Occipital lobe (tissue), 2 donors: ENCODE results near the gene KIAA1328. TPM values are rescaled to one million over a fixed set of nuclear protein-coding genes. Genes with fewer than 3 reads are reported as not detected.
"Not testable (repeated sequence)": the region's sequence is repeated elsewhere in the genome, so short reads cannot be mapped to it uniquely, and the experiment has no call there.

Experiments used
- DNase-seq: peaks from one replicate; lab custom pipeline; 2025; lab: John Stamatoyannopoulos, UW
- total RNA-seq: library from RNA; depleted of rRNA; stranded (reverse); fragments of >200 nt; gene quantifications from one replicate; pipeline ENCODE4 v1.2.3, GENCODE V29; 2014

KIAA1328 gene
- 28.5 TPM for total RNA-seq

DNA sequence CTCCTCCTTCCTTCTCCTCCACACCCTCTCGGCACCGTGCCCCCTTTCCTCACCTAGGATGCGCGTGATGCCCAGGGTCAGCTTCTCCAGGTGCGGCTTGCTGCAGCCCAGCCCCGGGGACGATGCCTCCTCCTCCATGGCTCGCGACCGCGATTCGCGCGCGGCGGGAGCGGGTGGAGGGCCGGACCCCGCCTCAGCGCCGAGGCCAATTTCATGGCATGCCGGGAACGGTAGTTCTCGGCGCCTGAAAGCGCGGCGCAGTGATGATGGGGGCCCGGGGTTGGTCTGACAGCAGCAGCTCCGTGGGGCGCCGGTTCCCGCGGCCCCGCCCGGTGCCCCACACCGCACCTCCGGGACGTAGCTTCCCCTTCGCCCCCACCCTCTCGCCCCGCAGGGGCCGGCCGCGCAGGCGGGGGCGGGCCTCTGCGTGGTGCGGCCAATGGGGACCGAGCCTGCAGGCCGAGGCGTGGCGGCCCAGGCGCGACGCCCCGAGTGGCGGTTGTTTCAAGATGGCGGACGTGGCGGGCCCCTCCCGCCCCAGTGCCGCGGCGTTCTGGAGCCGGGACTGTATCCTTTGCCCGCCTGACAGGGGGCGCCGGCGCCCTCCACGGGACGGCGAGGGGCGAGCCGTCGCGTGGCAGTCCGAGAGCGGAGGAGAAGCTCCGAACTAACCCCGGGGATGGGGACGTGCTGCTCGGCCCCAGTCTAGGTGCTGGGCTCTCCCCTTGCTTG is at the start of gene KIAA1328, which contains the start of gene TPGS2:
Gene KIAA1328 (plus strand): TSS at position 498 of the 732 bp plus-strand sequence. CDS start 12 bp downstream, at position 510.
Gene TPGS2 (minus strand): TSS at position 373 of the 732 bp plus-strand sequence. CDS start 235 bp downstream, at position 138.
- peak; percentile 80 for DNase-seq

DNA sequence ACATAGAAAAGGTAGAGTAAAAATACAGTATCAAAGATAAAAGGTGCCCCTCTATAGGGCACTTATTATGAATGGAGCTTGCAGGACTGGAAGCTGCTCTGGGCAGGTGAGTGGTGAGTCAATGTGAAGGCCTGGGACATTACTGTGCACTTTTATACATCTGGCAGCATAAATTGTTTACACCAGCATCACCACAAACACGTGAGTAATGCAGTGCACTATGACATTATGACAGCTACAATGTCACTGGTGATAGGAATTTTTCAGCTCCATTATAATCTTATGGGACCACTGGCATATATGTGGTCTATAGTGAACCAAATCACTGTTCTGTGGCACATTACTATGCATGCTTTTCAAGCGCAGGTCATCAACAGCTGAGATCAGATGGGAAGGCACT is 48.2 kb upstream of the KIAA1328 start:
- DNase-seq = no peak

DNA sequence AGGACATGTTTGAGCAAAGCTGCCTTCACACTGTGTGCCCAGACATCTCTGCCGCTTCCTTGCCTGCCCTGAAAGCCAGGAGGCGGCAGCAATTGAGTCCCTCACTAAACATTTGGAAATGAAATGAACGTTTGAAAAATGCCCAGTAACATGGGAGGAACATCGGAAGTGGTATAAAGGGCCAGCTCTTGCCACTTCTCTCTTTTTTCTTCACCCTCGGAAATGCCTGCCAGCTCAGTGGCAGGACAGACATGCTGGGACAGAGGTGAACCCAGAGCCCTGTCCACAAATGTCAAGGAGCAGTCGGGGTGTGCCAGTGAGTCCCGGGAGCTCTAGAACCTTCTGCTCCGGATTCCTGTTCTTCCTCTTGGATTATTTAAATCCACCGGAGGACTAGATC is 46.2 kb upstream of the KIAA1328 start:
- DNase-seq = no peak

DNA sequence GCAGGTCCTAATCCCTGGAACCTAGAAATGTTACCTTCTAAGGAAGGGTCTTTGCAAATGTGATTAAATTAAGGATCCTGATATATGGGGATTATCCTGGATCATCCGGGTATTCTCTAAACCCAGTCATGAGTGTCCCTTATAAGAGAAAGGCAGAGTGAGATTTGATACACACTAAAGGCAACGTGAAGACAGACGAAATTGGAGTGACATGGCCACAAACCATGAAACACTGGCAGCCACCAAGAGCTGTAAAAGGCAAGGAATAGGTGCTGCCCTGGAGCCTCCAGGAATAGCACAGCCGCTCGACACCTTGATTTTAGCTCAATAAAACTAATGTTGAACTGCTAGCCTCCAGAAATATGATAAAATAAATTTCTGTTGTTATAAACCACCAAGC is 45.1 kb upstream of the KIAA1328 start:
- no peak for DNase-seq

DNA sequence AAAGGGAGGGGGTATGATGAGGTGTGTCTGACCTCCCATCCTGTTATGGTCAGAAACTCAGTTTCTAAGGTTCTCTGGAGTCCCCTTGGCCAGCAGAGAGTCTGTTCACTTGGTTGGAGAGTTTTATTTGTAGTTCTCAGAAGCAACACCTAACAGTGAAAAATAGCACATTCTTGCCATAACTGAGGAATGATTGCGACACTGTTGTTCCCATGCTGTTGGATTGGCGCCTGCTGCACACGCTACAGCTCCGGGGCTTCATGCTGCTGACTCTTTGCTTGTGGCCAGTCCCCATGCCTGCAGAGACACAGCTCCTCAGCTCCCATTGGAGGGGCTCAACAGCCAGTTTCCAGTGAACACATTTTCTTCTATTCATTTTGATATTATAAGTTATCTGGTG is 42.2 kb upstream of the KIAA1328 start:
- no peak for DNase-seq

DNA sequence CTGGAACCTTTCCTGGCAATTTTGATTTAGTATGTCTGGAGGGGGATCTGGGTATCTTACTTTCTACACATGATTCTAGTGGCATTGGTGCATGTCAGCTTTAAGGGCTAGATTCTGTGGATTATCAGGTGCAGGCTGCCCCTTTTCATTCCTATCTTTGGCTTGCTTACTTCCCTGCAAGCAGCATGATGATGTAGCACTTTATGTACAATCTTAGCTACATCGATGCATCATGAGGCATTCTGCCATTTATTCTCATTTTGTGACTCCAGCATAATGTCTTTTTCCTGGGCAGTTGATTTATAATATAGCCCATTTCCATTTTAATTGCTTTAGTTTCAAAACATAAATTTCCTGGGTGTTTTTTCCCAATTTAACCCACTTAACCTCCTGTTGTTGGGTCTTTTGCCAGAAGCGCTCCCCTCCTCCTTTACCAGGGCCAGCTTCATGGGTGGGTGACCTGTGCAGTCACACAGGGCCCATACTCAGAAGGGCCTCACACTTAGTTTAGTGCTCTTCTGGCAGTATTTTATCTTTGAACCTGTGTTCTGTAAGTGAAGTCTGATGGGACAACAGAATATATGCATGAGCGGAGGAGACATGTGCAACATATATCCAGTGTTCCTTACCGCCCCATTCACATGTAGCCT is 36.2 kb upstream of the KIAA1328 start:
- DNase-seq = no peak

DNA sequence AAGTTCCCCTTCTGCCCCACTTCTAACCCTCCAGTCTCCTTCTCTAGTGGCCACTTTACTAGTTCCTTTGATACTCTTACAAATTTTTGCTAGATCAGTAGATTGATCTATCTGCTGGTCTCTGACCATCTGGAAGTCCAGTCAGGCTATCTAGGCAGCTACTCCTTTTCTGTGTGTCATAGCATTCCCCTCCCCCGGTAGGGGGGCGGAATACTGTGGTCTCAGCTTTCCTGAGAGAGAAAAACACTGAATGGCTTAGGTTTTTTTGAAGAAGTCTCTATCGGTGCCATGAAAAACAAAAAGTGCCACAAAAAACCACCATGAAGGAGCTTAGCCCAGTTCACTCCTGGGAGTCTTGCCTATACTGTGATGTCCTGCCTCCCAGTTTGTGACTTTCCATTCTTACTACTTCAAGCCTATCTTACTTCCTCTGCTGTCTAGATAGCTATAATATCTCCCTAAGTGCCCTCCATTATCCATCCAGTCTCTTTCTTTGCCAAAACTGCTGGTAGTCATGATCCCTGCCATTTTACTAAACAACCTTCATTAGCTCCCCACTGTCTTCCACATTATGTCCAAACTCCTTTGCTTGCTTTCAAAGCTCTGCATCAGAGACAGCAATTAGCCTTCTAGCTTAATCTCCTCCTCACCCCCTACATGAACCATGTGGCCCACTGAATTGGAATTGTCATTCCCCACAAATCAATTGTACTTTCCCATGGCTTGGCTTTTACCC is 30.0 kb upstream of the KIAA1328 start:
- no peak for DNase-seq

DNA sequence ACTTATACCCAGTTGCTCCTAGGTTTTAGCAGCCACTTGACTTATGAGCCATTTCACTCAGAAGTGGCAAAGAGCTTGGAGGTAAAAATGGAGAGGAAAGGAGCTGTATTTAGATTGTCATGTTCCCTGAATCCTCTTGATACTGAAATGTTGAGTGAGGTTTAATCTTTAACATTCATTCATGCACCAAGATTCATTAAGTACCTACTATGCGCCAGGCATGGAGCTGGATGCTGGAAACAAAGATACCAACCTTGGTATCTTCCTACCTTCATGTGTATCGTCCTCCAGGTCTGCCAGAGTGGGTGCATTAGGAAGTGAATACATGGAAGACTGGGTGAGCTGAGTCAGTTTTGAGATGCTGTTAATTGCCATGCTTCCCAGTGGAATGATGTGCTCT is 23.8 kb upstream of the KIAA1328 start:
- no peak for DNase-seq

DNA sequence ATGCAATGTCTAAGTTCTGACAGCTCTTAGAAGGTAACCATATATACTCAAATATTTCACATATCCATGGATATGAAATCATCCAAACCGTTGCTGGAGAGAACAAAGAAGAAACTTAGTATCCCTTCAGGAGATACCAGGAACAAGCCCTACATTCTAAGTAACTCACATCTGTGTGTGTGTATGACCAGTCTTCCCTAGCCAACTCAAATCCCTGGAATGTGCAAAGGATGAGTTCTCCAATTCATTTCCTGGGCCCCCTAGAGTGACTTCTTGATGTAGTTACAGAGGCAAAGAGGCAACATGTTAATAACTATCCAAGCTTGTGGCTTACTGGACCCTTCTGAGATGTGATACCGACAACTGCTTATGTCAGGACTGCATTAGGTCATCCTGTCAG is 20.2 kb upstream of the KIAA1328 start:
- no peak for DNase-seq

DNA sequence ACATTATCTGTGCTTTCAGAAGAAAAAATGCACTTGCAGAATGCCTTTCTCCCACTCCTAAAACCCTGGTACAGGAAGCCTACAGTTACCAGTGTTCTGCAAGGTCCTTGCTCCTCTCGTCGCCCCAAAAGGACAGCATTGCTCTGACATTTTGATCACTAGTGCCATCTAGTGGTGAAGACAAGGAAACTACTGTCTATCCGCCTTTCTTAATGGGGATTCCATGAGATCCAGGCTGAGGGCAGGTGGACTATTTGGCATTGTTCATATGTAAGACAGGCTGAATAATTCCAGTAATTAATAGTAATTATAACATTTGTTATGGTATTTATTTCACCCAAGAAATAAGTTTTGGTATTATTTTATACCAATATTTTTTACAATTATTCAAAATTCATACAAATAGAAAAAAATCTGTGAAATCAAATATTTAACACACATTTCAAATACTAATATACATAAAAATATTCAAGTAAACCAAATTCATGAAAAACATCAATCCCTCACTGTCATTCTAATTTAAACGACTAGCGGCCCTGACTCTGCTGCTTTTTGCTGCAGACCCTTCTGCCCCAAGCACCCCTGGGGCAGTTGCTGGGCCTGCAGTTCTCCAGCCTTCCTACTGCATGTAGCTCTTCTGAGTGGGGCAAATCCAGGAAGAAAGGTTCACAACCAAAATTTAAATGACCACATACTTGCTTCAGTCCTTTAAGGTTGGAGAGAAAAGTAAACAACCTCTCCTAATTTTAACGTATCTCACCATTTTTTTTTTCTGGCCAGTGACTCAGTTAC is 19.1 kb upstream of the KIAA1328 start:
- peak; percentile 17 for DNase-seq

DNA sequence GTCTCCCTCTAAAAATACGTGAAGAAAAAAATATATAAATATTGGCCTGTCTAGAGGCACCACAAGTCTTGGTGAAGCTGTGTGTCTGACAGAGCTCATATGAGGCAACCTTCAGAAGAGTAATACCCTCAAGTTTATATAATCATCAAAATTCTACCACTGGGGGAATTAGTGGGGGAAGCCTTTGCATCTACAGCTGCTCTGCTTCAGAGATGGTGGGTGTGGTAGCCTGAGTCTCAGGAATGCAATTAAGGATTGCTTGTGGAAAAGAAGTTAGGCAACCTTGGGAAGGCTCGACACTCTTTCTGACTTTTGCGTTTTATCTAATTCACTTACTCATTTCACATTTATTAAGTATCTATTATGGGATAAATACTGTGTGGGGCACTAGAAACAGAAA is 17.5 kb upstream of the KIAA1328 start:
- no peak for DNase-seq

DNA sequence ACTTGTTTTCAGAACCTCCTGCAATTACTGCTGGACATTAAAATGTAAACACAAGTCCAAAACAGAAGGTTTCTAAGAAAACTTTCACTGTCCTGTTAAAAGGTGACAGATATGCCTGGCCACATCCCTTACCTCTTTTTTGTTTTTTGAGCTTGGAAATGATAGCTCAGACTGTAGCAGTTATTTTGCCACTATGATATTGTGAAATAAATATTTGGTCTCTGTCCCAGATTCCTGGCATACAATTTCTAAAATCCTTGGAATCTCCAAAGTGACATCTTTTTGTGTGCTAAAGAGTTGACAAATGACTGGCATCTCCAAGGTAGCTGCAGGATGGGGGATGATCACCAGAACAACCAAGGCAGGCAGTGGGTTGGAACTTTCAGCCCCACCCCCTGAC is 17.0 kb upstream of the KIAA1328 start:
- DNase-seq = no peak

DNA sequence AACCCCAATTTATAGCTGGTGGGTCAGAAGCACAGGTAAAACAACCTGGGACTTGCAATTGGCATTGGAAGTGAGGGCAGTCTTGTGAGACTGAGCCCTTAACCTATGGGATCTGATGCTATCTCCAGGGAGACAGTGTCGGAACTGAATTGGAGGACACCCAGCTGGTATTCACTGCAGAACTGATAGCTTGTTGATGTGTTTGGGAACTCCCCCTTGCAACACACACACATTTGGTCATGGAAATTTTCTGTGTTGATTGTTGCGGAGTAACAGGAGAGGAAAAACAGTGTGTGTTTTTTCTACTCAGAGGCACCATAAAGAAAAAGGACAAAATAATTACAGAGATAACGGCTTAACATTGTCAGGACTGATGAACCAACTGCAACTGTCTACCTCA is 16.2 kb upstream of the KIAA1328 start:
- no peak for DNase-seq

DNA sequence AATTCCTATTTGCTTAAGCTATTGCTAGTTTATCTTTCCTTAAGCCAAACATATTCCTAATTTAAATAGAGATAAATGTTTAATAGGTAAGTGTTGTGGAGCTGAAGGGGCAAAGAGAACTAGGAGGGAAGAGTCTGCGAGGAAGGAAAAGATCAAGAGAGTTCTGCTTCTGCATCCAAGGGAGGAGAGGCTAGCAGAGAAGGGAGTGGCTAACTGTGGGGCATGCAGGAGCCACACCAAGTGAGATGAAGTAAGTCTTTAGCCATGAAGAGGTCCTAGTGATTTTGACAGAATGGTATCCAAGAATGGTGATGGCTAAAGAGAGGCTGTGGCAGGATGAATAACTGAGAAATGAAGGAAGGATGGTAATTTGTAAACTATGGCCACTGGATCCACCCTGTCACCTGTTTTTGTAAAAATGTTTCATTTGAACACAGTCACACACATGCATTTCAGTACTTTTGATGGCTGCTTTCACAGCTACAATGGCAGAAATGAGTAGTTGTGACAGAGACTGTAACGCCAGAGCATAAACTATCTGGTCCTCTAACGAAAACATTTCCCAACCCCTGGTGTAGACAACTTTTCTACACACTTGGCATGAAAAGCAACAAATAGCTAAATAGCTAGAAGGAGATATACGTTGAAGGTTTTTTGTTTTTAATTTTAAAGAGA is 15.7 kb upstream of the KIAA1328 start:
- no peak for DNase-seq

DNA sequence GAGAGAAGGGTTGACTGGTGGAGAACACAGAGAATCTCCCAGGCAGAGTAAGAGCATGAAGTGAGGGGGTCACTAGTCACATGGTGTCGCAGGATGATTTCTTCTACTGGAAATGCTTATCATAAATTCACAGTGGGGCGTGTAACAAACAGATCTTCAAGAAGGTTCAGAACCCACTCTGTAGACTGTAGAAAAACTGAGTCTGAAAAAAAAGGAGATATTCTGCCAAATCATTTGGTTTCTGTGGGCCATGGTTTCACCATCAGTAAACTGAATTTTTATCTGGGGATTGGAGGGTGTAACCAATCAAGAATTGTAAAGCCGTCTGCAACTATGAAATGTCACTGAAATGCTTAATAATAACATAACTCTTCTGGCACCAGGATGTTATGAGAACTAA is 15.1 kb upstream of the KIAA1328 start:
- DNase-seq = no peak

DNA sequence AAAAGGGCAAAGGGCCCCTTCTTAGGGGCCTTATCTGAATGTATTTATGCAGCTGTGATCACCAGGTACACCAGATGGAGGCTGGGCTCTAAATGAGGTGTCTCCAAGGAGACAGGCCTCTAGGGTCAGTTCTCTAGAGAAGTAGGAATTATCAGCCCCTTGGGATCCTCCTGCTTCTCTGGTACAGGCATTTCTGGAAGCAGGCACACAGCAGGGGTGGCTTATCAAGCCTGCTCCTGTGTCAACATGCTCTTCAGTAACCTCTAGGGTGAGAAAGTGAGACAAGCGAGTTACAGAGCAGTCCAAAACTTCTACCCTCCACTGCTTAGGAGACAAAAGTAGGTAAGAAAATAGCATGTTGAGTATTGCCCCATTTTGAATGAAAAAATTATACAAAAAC is 13.9 kb upstream of the KIAA1328 start:
- DNase-seq = no peak

DNA sequence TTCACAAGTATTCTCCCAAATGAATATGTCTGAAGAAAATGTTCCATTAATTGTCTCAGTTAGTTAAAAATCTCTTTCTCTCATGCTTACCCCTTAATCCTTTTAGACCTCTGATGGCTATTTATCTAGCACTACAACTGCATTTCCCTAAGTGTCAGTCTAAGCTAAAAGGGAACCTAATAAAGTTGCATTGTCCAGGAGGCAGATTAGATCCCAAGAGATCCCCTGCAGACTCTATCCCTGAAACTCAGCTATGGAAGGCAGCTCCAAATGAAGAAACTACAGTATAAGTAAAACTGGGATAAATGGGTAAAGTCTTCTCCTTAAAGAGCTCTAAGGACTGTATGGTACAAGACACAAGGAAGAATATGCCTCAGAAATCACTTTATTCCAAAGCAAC is 12.8 kb upstream of the KIAA1328 start:
- DNase-seq = not testable (repeated sequence)

DNA sequence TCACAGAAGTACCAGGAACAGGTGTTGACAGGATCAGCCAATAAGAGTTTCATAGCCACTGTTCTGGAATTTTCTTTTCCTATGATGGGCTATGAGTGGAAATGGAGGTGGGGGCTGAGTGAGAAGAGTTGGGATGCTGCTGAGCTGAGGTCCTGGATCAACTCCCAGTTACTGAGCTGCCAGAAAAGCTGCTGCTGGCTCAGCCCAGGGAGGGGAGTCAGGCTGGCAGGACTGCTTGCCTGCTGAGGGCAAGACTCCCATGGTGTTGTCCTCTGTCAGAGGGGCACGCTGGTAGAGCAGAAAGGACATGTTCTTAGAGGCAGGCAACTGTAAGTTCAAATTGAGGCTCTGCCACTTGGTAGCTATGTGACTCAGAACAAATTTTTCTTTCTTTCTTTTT is 11.9 kb upstream of the KIAA1328 start:
- no peak for DNase-seq

DNA sequence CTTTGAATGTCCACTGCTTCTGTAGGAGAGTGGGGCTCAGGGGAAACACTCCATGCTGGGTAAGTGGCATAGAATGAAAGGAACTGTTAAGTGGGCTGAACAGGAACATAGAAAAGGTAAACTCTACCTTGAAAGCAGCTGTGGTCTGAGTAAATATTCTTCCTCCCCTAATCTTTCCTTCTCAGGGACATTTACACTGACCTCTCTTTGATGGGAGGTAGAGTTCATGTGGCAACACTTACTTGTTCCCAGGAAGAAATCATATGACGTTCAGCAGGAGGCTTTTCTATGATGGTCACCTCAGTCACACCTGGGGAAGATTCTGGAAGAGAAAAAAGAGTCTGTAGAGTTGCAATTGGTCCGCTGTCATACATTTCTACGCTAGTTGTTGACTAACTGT is 10.3 kb upstream of the KIAA1328 start:
- no peak for DNase-seq

DNA sequence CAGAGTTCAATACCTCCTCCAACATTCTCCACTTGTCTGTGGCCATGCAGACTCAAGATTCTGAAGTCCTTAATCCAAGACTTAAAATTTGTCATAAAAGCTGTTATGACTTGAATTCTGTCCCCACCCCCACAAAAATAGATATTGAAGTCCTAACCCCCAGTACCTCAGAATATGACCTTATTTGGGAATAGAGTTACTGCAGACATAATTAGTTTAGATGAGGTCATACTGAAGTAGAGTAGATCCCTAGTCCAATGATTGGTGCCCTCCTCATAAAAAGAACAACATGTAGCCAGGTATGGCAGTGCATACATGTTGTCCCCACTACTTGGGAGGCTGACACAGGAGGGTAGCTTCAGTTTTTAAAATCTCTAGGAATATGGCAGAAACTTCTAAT is 9.3 kb upstream of the KIAA1328 start:
- DNase-seq = no peak

DNA sequence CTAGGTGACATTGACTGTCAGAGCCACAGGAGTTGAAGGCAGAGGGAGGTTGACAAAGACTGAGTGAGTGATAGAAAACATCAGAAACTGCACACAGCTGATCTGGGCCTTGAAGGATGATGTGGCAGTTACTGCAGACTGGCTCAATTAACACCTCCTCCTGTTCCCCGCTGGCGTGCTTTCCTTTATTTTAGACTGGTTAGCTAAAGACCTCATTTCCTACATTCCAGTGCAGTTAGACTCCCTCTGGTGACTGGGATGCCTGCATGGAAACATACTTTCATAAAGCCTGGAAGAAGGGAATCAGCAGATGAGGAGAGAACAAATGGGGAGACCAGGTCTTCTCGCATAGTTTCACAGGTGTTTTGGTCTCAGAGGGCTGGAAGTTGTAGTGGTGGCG is 7.2 kb upstream of the KIAA1328 start:
- no peak for DNase-seq
